Skin epidermis (tissue), 12 donors: Measurements from ENCODE around the gene TBCD.

Experiments used
- H3K27ac ChIP-seq, 21 experiments: fragments of 200-600 bp; sonication (generic) in 11 of 21; one replicate each; pipeline ENCODE4 v1.5.0; 2020; ENCODE audit warnings: mild to moderate bottlenecking in 3 of 21, inconsistent platforms in 2 of 21, moderate library complexity in 2 of 21
- H3K4me3 ChIP-seq, 7 experiments: fragments of 200-600 bp; sonication (generic) in 2 of 7; one replicate each; pipeline ENCODE4 v1.5.0; 2020; ENCODE audit warnings: inconsistent platforms in 2 of 7, mild to moderate bottlenecking in 2 of 7, moderate library complexity in 1 of 7

TBCD gene

DNA sequence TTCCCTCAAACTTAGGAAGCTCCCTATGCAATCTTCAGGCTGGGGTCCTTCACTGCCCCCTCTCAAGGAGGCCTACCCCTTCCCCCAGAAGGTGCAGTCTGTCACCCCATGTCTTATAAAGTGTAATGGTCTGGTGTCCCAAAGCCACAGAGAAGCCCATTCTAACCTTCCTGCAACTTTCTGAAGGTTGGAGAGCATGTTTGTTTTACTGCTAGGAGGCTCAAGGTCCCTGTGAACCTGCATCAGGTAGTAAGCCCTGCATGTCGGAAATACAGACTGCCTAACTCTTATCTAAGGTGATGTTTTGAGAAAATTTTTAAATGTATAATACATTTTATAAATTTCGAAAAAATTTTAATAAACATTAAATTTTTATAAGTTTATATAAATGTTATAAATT, 69.7 kb downstream of the TBCD start:
- Histone ChIP-seq H3K27ac (no peak overlapping the region), H3K4me3 (no peak overlapping the region)

DNA sequence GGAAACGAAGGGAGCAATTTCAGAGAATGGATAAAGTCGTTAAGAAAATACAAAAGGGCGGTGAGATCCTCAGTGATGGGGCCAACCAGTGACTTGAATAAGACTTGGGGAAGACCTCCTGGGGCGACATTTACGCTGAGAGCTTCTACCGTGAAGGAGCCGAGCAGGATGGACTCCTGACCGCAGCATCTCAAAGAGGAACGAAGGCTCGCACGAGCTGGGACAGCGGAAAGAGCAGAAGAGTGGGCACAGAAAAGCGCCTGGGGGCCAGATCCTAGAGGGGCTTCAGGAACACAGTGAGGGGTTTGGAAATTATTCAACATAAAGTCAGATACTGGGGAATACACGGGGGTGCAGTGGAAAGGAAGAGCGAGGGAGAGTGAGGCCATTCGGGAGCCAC, 70.4 kb downstream of the TBCD start:
- H3K4me3 ChIP-seq: no peak overlapping the region
- H3K27ac ChIP-seq: no peak overlapping the region

GRCh38 chr17:82823004-82823403, 71.1 kb downstream of the TBCD start:
- H3K27ac ChIP-seq: no peak overlapping the region

DNA sequence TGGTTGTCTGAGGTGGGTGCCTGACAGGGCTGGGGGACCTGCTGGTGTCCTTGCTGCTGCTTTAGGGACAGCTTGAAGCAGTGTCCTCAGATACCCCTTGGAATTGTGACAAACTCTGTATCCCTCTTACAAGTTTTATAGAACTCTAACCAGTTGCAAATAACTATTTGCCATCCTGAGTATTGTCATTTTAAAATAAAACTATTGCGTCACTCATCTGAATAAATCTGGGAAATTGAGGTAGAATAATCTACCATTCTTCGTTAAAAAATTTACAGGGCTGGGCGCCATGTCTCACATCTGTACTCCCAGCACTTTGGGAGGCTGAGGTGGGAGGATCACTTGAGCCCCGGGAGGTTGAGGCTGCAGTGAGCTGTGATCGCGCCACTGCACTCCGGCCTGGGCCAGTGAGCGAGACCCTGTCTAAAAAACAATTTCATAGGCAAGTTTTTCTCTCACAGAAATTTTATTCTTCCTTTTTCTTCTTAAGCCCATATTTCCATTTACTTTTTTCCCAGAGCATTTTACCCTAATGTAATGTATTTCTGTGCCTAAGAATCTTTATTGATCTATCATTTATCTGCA, 73.8 kb downstream of the TBCD start:
- Histone ChIP-seq H3K4me3 (no peak overlapping the region), H3K27ac (no peak overlapping the region)

More at GRCh38 chr17:82823004-82823403, 71.1 kb downstream of the TBCD start:
- H3K4me3 ChIP-seq: no peak overlapping the region

GRCh38 chr17:82826211-82826610, 74.3 kb downstream of the TBCD start:
- no peak overlapping the region for H3K4me3 ChIP-seq
- no peak overlapping the region for H3K27ac ChIP-seq

DNA sequence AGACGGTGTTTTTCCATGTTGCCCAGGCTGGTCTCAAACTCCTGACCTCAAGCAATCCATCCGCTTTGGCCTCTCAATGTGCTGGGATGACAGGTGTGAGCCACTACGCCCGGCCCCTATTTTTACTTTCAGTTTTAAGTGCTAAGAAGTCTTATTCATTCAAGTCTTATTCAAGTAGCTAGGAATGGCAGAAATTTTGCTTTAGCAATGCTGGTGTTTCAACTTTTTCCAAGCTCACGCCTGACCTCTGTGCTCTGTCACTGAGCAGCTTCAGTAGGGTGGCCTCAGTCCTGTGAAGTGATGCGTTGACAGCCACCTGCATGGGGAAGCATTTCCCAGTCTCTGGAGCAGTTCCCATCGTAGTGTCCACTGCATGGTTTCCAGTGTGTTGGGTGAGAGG, 75.1 kb downstream of the TBCD start:
- no peak overlapping the region for H3K27ac ChIP-seq

DNA sequence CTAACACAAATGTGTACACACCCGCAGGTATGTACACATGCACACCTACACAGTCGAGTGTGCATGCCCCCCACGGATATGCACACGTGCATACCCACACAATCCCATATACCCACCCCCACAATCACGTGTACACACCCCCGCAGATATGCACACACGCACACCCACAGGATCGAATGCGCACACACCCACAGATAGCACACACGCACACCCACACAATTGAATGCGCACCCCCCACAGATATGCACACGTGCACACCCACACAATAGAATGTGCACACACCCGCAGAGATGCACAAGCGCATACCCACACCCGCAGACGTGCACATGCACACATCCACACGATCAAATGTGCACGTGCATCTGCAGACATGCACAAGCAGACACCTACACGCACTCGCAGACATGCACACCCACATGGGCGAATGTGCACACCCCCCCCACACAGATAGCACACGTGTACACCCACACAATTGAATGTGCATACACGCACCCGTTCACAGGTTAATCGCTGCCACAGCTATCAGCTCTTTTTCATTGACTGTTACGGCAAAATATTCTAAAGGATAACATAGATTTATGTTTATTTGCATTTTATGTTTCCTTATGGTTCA, 77.1 kb downstream of the TBCD start:
- Histone ChIP-seq H3K27ac (no peak overlapping the region), H3K4me3 (no peak overlapping the region)

More for the DNA sequence above, 75.1 kb downstream of the TBCD start:
- no peak overlapping the region for H3K4me3 ChIP-seq

GRCh38 chr17:82830249-82830661, 78.4 kb downstream of the TBCD start:
- H3K27ac ChIP-seq: peak overlapping the region in 1 of 21 experiments; percentile 1
- H3K4me3 ChIP-seq: no peak overlapping the region

DNA sequence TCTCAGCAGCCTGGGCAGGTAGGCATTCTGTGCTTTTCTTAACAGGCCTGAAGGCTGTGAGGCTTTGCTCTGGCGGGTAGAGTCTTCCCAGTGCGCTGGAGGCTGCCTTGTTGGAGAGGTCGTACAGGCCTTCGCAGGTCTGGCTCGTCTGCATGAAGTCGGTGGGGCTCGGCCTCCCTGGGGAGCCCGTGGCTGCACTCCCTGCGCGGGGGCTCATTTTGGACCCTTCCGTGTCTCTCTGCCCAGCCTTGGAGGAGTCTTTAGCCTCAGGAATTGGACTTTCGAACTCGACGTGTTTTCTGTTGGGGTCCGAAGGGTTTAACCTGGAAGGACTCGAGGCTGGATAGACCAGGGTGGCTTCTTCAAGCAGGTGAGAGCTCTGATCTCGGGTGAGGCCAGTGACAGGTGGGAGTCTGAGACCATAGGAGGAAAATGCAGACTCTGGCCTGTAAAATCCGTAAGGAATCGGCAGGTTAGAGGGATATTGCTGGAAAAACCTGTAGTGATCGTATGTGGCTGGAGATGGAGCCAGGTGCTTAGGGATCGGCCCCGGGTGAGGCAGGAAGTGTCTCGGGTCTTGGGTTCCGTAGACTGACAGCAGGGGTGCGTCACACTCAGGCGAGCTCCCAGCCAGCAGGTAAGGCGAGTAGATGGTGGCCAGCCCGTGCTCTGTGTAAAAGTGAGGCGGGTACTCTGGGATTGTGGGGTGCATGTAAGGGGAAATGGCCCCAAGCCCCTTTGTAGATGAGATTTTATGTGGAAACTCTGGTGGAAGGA, 79.4 kb downstream of the TBCD start:
- peak overlapping the region in 2 of 21 experiments; percentile 1 to 49 for H3K27ac ChIP-seq
- H3K4me3 ChIP-seq: no peak overlapping the region

DNA sequence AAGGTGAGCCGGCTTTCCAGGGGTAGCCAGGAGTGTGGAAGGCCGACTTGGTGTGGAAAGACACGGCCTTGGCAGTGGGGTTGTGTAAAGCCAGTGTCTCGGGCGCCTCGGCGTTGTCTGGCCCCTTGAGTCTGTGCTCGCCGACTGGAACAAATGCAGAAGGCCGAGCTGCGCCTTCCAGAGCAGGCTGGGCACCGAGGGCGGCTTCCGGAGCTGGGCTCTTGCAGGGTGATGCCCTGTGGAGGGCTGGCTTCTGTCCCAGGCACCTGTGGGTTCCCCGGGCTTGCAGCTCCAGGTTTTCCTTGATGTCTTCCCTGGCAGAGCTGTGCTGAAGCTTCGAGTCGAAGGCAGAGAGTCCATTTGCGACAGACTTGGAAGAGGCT, 79.9 kb downstream of the TBCD start:
- Histone ChIP-seq H3K4me3 (no peak overlapping the region), H3K27ac (peak overlapping the region in 3 of 21 experiments; percentile 18 to 49 (median 30))

- no peak overlapping the region for H3K4me3 ChIP-seq
- H3K27ac ChIP-seq: peak overlapping the region in 3 of 21 experiments; percentile 1 to 57 (median 49)
These were observed 80.5 kb downstream of the TBCD start for GRCh38 chr17:82832411-82832810.

DNA sequence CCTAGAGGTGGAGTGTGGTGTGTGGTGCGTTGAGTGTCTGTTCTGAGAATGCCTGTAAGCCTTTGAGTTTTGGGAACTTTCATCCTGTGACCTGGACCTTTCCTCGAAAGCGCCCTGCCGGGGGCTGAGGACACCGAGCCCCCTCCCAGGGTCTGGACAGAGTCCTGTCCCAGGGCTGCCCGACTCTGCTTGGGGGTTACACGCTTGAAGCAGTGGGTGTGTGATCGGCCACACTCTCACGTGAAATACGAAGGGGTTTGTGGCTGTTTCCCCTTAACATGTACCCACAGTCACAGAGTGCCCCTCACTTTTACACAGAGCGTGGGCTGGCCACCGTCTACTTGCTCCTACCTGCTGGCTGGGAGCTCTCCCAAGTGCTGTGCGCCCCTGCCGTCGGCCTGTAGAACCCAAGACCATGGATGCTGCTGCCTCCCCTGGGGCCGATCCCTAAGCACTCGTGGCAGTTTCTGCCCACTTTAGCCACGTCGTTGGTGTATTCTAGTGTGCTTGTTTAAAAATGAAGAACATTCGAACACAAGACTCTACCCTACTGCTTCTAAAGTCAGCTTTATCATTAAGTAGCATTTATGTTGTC, 81.1 kb downstream of the TBCD start:
- H3K4me3 ChIP-seq: no peak overlapping the region
- H3K27ac ChIP-seq: peak overlapping the region in 3 of 21 experiments; percentile 1 to 57 (median 49)

DNA sequence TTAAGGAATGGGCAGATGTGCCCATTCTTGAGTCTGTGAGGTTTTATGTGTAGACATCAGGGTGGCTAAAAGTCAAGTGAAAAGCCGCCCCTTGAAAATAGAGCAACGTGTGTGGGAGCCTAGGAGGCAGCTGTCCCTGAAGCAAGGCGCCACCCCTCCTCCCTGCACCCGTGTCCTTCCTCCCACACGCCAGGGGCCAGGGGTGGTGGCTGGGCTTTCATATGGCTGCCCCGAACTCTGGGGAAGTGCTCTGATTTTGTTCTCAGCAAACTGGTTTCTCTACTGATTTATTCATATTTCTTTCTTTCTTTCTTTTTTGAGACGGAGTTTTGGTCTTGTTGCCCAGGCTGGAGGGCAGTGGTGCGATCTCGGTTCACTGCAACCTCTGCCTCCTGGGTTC, 83.3 kb downstream of the TBCD start:
- Histone ChIP-seq H3K27ac (peak overlapping the region in 19 of 21 experiments; percentile 49 to 90 (median 75)), H3K4me3 (no peak overlapping the region)

- Histone ChIP-seq H3K27ac (peak overlapping the region in 20 of 21 experiments; percentile 58 to 90 (median 78)), H3K4me3 (peak overlapping the region in 1 of 7 experiments; percentile 16)
These were observed 84.1 kb downstream of the TBCD start for GRCh38 chr17:82835766-82836512.

GRCh38 chr17:82836823-82837357, 85.0 kb downstream of the TBCD start:
- Histone ChIP-seq H3K27ac (peak overlapping the region in 20 of 21 experiments; percentile 28 to 90 (median 78)), H3K4me3 (peak overlapping the region in 5 of 7 experiments; percentile 2 to 43 (median 33))

DNA sequence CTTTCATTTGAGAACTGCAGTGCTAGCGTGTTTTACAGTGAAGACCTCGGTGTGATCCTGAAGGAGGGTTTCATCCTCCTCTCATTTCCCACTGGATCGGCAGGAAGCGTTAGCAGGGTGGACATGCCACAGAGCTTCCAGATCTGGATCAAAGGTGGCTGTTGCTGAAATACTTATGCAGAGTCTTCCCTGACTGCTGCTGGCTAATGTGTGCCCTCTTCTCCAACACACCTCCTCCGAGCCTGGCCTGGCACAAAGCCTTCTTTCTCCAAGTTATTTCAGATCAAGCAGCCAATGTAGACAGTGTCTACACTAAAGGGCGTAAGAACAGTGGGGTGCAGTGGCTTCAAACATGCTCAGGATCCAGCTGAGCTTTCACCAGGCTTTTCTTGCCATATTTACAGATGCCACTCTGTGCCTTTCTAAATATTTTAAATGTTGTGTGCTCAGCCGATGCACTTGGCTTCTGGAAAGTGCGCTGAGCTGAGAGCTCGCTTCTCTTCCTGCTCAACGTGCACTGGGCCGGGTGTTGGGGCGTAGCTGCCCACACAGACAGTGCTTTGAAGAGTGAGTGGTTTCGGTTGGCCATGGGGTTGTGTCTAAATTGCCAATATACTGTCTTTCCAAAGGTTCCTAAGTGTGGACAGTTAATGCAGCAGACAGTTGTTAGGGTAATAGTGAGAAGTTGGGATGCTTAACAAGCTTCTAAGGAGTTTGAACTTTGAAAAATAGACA, 85.9 kb downstream of the TBCD start:
- H3K4me3 ChIP-seq: peak overlapping the region; percentile 1 to 43 (median 22)
- peak overlapping the region in 20 of 21 experiments; percentile 28 to 90 (median 78) for H3K27ac ChIP-seq

- H3K27ac ChIP-seq: peak overlapping the region in 20 of 21 experiments; percentile 28 to 90 (median 78)
These were observed 86.7 kb downstream of the TBCD start for GRCh38 chr17:82838386-82839063.

More at GRCh38 chr17:82838386-82839063, 86.7 kb downstream of the TBCD start:
- H3K4me3 ChIP-seq: peak overlapping the region; percentile 1 to 43 (median 22)
